HepG2 (cell line): ENCODE measurements around the gene PDGFA. TPM values are rescaled to one million over a fixed set of nuclear protein-coding genes. Genes with fewer than 3 reads are reported as not detected.

Experiments
- BCL6 ChIP-seq: IDR thresholded peaks from 2 replicates; pipeline ENCODE4 v1.6.1; 2016; ENCODE audit warnings: missing genetic modification reagents, missing compliant biosample characterization
- GFI1 ChIP-seq: sonication (generic); formaldehyde crosslinking; IDR thresholded peaks from 2 replicates; pipeline ENCODE4 v1.5.0; 2020; ENCODE audit warnings: missing genetic modification reagents, mild to moderate bottlenecking, borderline replicate concordance
- GPN1 ChIP-seq: sonication (generic); formaldehyde crosslinking; IDR thresholded peaks from 2 replicates; pipeline ENCODE4 v1.5.1; 2020; ENCODE audit warnings: missing genetic modification reagents, borderline replicate concordance
- MEIS2 ChIP-seq: sonication (generic); formaldehyde crosslinking; IDR thresholded peaks from 2 replicates; pipeline ENCODE4 v1.9.0; 2021; ENCODE audit warnings: mild to moderate bottlenecking, missing genetic modification reagents
- MZF1 ChIP-seq: sonication (generic); formaldehyde crosslinking; IDR thresholded peaks from 2 replicates; pipeline ENCODE4 v1.8.1; 2023; ENCODE audit warnings: mild to moderate bottlenecking, missing genetic modification reagents, borderline replicate concordance
- NCOA2 ChIP-seq: sonication (generic); formaldehyde crosslinking; IDR thresholded peaks from 2 replicates; pipeline ENCODE4 v1.8.0; 2022; ENCODE audit warnings: inconsistent platforms
- NCOR1 ChIP-seq: fragments of 200-600 bp; sonication (generic); IDR thresholded peaks from 2 replicates; pipeline ENCODE4 v1.7.0; 2017; ENCODE audit warnings: antibody characterized with exemption, low read length, borderline replicate concordance
- PLRG1 ChIP-seq: fragments of 450-650 bp; conservative IDR thresholded peaks from 2 replicates; pipeline ENCODE4 v1.6.1; 2016
- PRMT3 ChIP-seq: sonication (generic); formaldehyde crosslinking; IDR thresholded peaks from 2 replicates; pipeline ENCODE4 v1.8.1; 2022; ENCODE audit warnings: low read depth, mild to moderate bottlenecking, moderate library complexity, missing genetic modification reagents, borderline replicate concordance
- RBM22 ChIP-seq: fragments of 200-400 bp; formaldehyde crosslinking; optimal IDR thresholded peaks from 2 replicates; pipeline ENCODE3; 2017; ENCODE audit warnings: mild to moderate bottlenecking, low read length, moderate library complexity
- SAFB2 ChIP-seq: sonication (generic); formaldehyde crosslinking; IDR thresholded peaks from 2 replicates; pipeline ENCODE4 v1.5.1; 2020; ENCODE audit warnings: missing genetic modification reagents, low read depth, mild to moderate bottlenecking, borderline replicate concordance
- TCF7L2 ChIP-seq: IDR thresholded peaks from 2 replicates; pipeline ENCODE4 v1.6.1; 2011; ENCODE audit warnings: mild to moderate bottlenecking, low read depth, low read length, moderate library complexity
- TSC22D2 ChIP-seq: sonication (generic); formaldehyde crosslinking; IDR thresholded peaks from 2 replicates; pipeline ENCODE4 v1.5.1; 2020; ENCODE audit warnings: missing genetic modification reagents, mild to moderate bottlenecking, borderline replicate concordance
- WIZ ChIP-seq: sonication (generic); formaldehyde crosslinking; IDR thresholded peaks from 2 replicates; pipeline ENCODE4 v1.5.1; 2020; ENCODE audit warnings: mild to moderate bottlenecking, missing genetic modification reagents
- XRCC5 ChIP-seq: fragments of 200-400 bp; formaldehyde crosslinking; optimal IDR thresholded peaks from 2 replicates; pipeline ENCODE3; 2017; ENCODE audit warnings: mild to moderate bottlenecking, low read length
- ZMAT5 ChIP-seq: sonication (generic); formaldehyde crosslinking; IDR thresholded peaks from 2 replicates; pipeline ENCODE4 v1.5.0; 2020; ENCODE audit warnings: mild to moderate bottlenecking, low read depth, missing genetic modification reagents, borderline replicate concordance
- ZNF17 ChIP-seq: sonication (generic); formaldehyde crosslinking; IDR thresholded peaks from 2 replicates; pipeline ENCODE4 v1.5.0; 2020; ENCODE audit warnings: mild to moderate bottlenecking, missing genetic modification reagents
- ZNF256 ChIP-seq: sonication (generic); formaldehyde crosslinking; conservative IDR thresholded peaks from 2 replicates; pipeline ENCODE4 v1.4.0; 2020; ENCODE audit warnings: missing genetic modification reagents
- ZNF264 ChIP-seq: sonication (generic); formaldehyde crosslinking; IDR thresholded peaks from 2 replicates; pipeline ENCODE4 v1.4.0; 2020; ENCODE audit warnings: missing genetic modification reagents
- ZNF441 ChIP-seq: sonication (generic); formaldehyde crosslinking; IDR thresholded peaks from 2 replicates; pipeline ENCODE4 v1.7.0; 2021; ENCODE audit warnings: missing genetic modification reagents, borderline replicate concordance
- ZNF615 ChIP-seq: sonication (generic); formaldehyde crosslinking; IDR thresholded peaks from 2 replicates; pipeline ENCODE4 v1.5.0; 2020; ENCODE audit warnings: mild to moderate bottlenecking, missing genetic modification reagents, borderline replicate concordance
- ZNF75D ChIP-seq: sonication (generic); formaldehyde crosslinking; IDR thresholded peaks from 2 replicates; pipeline ENCODE4 v1.8.1; 2023; ENCODE audit warnings: missing genetic modification reagents, mild to moderate bottlenecking, borderline replicate concordance
- ZNF839 ChIP-seq: sonication (generic); formaldehyde crosslinking; IDR thresholded peaks from 2 replicates; pipeline ENCODE4 v1.4.0; 2020; ENCODE audit warnings: missing genetic modification reagents, mild to moderate bottlenecking, borderline replicate concordance
- polyA plus RNA-seq, 8 experiments: library from polyadenylated mRNA; depleted of rRNA in 3 of 8; stranded (reverse) in 7 of 8; unstranded in 1 of 8; fragments of >200 nt; fragmentation: Illumina TruSeq in 4 of 8; extraction: Trizol in 4 of 8; gene quantifications; 2 replicates each; pipeline versions ENCODE4 v1.2.1 to v1.2.3, GENCODE V29; 2011 to 2016; ENCODE audit warnings: low read depth in 4 of 8, missing spikeins in 1 of 8, mixed read lengths in 1 of 8; ENCODE audit not compliant: insufficient read depth in 1 of 8
- total RNA-seq, 5 experiments: library from RNA; depleted of rRNA; stranded (reverse); fragments of >200 nt; fragmentation: Illumina TruSeq; extraction: Trizol; gene quantifications; 2 replicates each; pipeline ENCODE4 v1.2.3, GENCODE V29; 2016; ENCODE audit warnings: low read depth in 1 of 5
- TF ChIP-seq, protein P1 (sequence below): sonication (generic); formaldehyde crosslinking; conservative IDR thresholded peaks from 2 replicates; pipeline ENCODE4 v1.8.0; 2022; ENCODE audit warnings: missing genetic modification reagents
- TF ChIP-seq, protein P2 (sequence below): sonication (generic); formaldehyde crosslinking; IDR thresholded peaks from 2 replicates; pipeline ENCODE4 v1.5.0; 2020; ENCODE audit warnings: mild to moderate bottlenecking, missing genetic modification reagents
- TF ChIP-seq, protein P3 (sequence below): sonication (generic); IDR thresholded peaks from 2 replicates; pipeline ENCODE4 v1.6.1; 2016; ENCODE audit warnings: low read depth, borderline replicate concordance

The PDGFA gene
- total and polyA plus RNA-seq, 2 of the 13 experiments (the other 11 are each of a cell fraction or from before 2014, with no cell fraction given), result 1.5 to 3.4 TPM

- TF ChIP-seq MZF1 (CRISPR knock-in tag), result no peak
- TF ChIP-seq GFI1, result no peak
- TF ChIP-seq WIZ, result no peak
- TF ChIP-seq PLRG1, result no peak
- no peak for TF ChIP-seq XRCC5
- TF ChIP-seq ZNF441 (CRISPR knock-in tag), result no peak
- TF ChIP-seq NCOA2, result peak; percentile 68
- no peak for TF ChIP-seq ZNF839 (CRISPR knock-in tag)
- TF ChIP-seq BCL6, result peak; percentile 33; the same call in 1 of the 2 replicates
- TF ChIP-seq, protein P1, sequence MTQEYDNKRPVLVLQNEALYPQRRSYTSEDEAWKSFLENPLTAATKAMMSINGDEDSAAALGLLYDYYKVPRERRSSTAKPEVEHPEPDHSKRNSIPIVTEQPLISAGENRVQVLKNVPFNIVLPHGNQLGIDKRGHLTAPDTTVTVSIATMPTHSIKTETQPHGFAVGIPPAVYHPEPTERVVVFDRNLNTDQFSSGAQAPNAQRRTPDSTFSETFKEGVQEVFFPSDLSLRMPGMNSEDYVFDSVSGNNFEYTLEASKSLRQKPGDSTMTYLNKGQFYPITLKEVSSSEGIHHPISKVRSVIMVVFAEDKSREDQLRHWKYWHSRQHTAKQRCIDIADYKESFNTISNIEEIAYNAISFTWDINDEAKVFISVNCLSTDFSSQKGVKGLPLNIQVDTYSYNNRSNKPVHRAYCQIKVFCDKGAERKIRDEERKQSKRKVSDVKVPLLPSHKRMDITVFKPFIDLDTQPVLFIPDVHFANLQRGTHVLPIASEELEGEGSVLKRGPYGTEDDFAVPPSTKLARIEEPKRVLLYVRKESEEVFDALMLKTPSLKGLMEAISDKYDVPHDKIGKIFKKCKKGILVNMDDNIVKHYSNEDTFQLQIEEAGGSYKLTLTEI (CRISPR knock-in tag), result no peak
- no peak for TF ChIP-seq NCOR1
- no peak for TF ChIP-seq MEIS2
- TF ChIP-seq ZNF264 (CRISPR knock-in tag), result no peak
- TF ChIP-seq ZNF256 (CRISPR knock-in tag), result no peak
- no peak for TF ChIP-seq TSC22D2
- TF ChIP-seq, protein P2, sequence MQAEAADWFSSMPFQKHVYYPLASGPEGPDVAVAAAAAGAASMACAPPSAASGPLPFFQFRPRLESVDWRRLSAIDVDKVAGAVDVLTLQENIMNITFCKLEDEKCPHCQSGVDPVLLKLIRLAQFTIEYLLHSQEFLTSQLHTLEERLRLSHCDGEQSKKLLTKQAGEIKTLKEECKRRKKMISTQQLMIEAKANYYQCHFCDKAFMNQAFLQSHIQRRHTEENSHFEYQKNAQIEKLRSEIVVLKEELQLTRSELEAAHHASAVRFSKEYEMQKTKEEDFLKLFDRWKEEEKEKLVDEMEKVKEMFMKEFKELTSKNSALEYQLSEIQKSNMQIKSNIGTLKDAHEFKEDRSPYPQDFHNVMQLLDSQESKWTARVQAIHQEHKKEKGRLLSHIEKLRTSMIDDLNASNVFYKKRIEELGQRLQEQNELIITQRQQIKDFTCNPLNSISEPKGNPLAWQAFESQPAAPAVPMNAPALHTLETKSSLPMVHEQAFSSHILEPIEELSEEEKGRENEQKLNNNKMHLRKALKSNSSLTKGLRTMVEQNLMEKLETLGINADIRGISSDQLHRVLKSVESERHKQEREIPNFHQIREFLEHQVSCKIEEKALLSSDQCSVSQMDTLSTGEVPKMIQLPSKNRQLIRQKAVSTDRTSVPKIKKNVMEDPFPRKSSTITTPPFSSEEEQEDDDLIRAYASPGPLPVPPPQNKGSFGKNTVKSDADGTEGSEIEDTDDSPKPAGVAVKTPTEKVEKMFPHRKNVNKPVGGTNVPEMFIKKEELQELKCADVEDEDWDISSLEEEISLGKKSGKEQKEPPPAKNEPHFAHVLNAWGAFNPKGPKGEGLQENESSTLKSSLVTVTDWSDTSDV, result no peak
- TF ChIP-seq, protein P3, sequence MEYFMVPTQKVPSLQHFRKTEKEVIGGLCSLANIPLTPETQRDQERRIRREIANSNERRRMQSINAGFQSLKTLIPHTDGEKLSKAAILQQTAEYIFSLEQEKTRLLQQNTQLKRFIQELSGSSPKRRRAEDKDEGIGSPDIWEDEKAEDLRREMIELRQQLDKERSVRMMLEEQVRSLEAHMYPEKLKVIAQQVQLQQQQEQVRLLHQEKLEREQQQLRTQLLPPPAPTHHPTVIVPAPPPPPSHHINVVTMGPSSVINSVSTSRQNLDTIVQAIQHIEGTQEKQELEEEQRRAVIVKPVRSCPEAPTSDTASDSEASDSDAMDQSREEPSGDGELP, result no peak; the same call in 1 of the 2 replicates
- TF ChIP-seq PRMT3 (CRISPR knock-in tag), result no peak
- no peak for TF ChIP-seq SAFB2 (CRISPR knock-in tag)
- no peak for TF ChIP-seq GPN1 (CRISPR knock-in tag)
- TF ChIP-seq ZNF17 (CRISPR knock-in tag), result no peak
- TF ChIP-seq ZNF75D (CRISPR knock-in tag), result no peak
- TF ChIP-seq TCF7L2, result no peak
- no peak for TF ChIP-seq ZNF615 (CRISPR knock-in tag)
- no peak for TF ChIP-seq ZMAT5 (CRISPR knock-in tag)
- no peak for TF ChIP-seq RBM22
These were observed 58.0 kb downstream of the PDGFA start (continued) for GRCh38 chr7:461453-462172.
